BLaER1 treated with 17β-estradiol and CSF1 and Interleukin-3, amounts not matched to agents 10 nM and 100 nM (cell line): ENCODE data around the gene UBE2H.

Source experiments
- H3K27ac ChIP-seq, 11 experiments: shearing (Covaris generic); formaldehyde crosslinking; 2 replicates each; pipeline ENCODE4 v1.8.1; 2022
- H3K27me3 ChIP-seq, 11 experiments: shearing (Covaris generic); formaldehyde crosslinking; 2 replicates each; pipeline ENCODE4 v1.8.1; 2022
- H3K36me3 ChIP-seq, 11 experiments: shearing (Covaris generic); formaldehyde crosslinking; 2 replicates each; pipeline ENCODE4 v1.8.1; 2022
- H3K4me1 ChIP-seq, 10 experiments: shearing (Covaris generic); formaldehyde crosslinking; 2 replicates each; pipeline ENCODE4 v1.8.1; 2022
- H3K4me2 ChIP-seq, 11 experiments: shearing (Covaris generic); formaldehyde crosslinking; 2 replicates each; pipeline ENCODE4 v1.8.1; 2022
- H3K4me3 ChIP-seq, 10 experiments: shearing (Covaris generic); formaldehyde crosslinking; 2 replicates each; pipeline ENCODE4 v1.8.1; 2022
- H3K9ac ChIP-seq, 11 experiments: shearing (Covaris generic); formaldehyde crosslinking; 2 replicates each; pipeline ENCODE4 v1.8.1; 2022
- H3K9me3 ChIP-seq, 11 experiments: shearing (Covaris generic); formaldehyde crosslinking; replicated peaks in 1 of 11; 2 replicates each; pipeline ENCODE4 v1.8.1; 2022
- H4K20me1 ChIP-seq, 11 experiments: shearing (Covaris generic); formaldehyde crosslinking; 2 replicates each; pipeline ENCODE4 v1.8.1; 2022
- Cebpa-rat ChIP-seq, 11 experiments: shearing (Covaris generic); IDR thresholded peaks; 2 replicates each; pipeline ENCODE4 v1.8.1; 2022

UBE2H gene

DNA sequence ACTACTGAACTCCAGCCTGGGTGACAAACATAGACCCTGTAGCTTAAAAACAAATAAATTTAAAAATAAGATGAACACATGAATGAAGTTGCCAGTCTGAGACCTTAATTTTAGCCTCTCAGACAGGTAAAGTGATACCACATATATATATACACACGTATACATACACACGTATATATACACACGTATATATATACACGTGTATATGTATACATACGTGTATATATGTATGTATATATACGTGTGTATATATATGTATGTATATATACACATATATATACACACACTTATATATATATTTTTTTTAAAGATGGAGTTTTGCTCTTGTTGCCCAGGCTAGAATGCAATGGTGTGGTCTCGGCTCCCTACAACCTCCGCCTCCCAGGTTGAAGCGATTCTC is 62.7 kb downstream of the UBE2H start:
- Histone ChIP-seq H3K27ac (no peak overlapping the region), H3K9ac (no peak overlapping the region), H3K4me1 (peaks cover 0 to 20% (median 13%) of the 10 kb centered on the region in 10 experiments; a peak in 13 of 20 replicates), H3K27me3 (no peaks in the 10 kb centered on the region), H3K36me3 (peaks cover 2 to 78% (median 29%) of the 10 kb centered on the region in 11 experiments; a peak in 19 of 22 replicates), H4K20me1 (peaks cover 11 to 100% (median 37%) of the 10 kb centered on the region in 11 experiments; a peak in 17 of 22 replicates), H3K4me2 (peak overlapping the region in 7 of 11 experiments; percentile 18 to 64 (median 57); a peak in 10 of 22 replicates), H3K9me3 (no peaks in the 10 kb centered on the region), H3K4me3 (no peak overlapping the region)
- TF ChIP-seq Cebpa-rat (IDR thresholded peaks at IDR 0.05), result no peak

DNA sequence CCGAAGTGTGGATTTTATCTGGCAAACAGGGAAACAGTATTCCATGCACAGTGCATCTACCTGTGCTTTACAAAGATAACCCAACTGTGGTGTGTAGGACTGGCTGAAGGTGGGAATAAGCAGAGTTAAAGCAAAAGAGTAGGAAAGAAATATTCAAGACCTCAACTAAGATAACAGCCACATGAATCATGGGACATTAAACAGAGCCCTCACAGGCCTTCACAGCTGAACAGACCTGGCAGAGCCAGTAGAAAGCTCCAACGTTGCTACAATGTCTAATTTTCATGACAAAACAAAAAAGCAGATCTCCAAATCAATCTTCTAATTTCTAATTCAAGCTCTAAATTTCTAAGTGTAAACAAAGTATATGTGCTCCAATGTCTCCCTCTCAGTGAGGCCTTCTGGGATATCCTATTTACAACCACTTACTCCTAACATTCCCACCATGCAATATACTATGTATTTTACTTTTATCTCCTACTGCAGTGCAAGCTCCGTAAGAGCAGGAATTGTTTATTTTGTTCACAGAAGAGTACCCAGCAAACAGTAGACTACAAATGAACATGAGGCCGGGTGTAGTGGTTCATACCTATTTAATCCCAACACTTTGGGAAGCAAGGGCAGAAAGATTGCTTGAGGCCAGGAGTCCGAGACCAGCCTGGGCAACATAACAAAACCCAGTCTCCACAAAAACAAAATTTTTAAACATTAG is 63.5 kb downstream of the UBE2H start:
- H3K4me3 ChIP-seq, result no peak overlapping the region
- H3K9ac ChIP-seq, result no peak overlapping the region; a peak in 1 of 22 replicates
- peaks cover 5 to 78% (median 30%) of the 10 kb centered on the region in 11 experiments; a peak in 19 of 22 replicates for H3K36me3 ChIP-seq
- no peaks in the 10 kb centered on the region for H3K27me3 ChIP-seq
- no peak overlapping the region for H3K27ac ChIP-seq
- H4K20me1 ChIP-seq, result peaks cover 14 to 100% (median 37%) of the 10 kb centered on the region in 11 experiments; a peak in 17 of 22 replicates
- no peak for TF ChIP-seq Cebpa-rat (IDR thresholded peaks at IDR 0.05)
- peak overlapping the region in 8 of 11 experiments; percentile 18 to 64 (median 48); a peak in 14 of 22 replicates for H3K4me2 ChIP-seq
- H3K9me3 ChIP-seq, result no peaks in the 10 kb centered on the region
- H3K4me1 ChIP-seq, result peaks cover 0 to 20% (median 13%) of the 10 kb centered on the region in 10 experiments; a peak in 13 of 20 replicates

- H3K9ac ChIP-seq, result no peak overlapping the region
- no peak overlapping the region for H3K4me2 ChIP-seq
- H3K27ac ChIP-seq, result no peak overlapping the region
- no peak for TF ChIP-seq Cebpa-rat (IDR thresholded peaks at IDR 0.05)
- no peak overlapping the region for H3K4me3 ChIP-seq
- peaks cover 14 to 99% (median 36%) of the 10 kb centered on the region in 11 experiments; a peak in 16 of 22 replicates for H4K20me1 ChIP-seq
- no peaks in the 10 kb centered on the region for H3K27me3 ChIP-seq
- peaks cover 0 to 20% (median 13%) of the 10 kb centered on the region in 10 experiments; a peak in 13 of 20 replicates for H3K4me1 ChIP-seq
- peaks cover 5 to 84% (median 33%) of the 10 kb centered on the region in 11 experiments; a peak in 20 of 22 replicates for H3K36me3 ChIP-seq
- no peaks in the 10 kb centered on the region for H3K9me3 ChIP-seq
These were observed 64.9 kb downstream of the UBE2H start for GRCh38 chr7:129887865-129888264.

- Histone ChIP-seq H4K20me1 (peaks cover 14 to 99% (median 36%) of the 10 kb centered on the region in 11 experiments; a peak in 16 of 22 replicates), H3K27ac (no peak overlapping the region), H3K9me3 (no peaks in the 10 kb centered on the region), H3K4me1 (peaks cover 0 to 20% (median 13%) of the 10 kb centered on the region in 10 experiments; a peak in 13 of 20 replicates), H3K4me2 (no peak overlapping the region), H3K27me3 (no peaks in the 10 kb centered on the region), H3K9ac (no peak overlapping the region), H3K36me3 (peaks cover 5 to 80% (median 30%) of the 10 kb centered on the region in 11 experiments; a peak in 20 of 22 replicates), H3K4me3 (no peak overlapping the region)
- TF ChIP-seq Cebpa-rat (IDR thresholded peaks at IDR 0.05), result no peak
These were observed 66.0 kb downstream of the UBE2H start for GRCh38 chr7:129886818-129887186.

DNA sequence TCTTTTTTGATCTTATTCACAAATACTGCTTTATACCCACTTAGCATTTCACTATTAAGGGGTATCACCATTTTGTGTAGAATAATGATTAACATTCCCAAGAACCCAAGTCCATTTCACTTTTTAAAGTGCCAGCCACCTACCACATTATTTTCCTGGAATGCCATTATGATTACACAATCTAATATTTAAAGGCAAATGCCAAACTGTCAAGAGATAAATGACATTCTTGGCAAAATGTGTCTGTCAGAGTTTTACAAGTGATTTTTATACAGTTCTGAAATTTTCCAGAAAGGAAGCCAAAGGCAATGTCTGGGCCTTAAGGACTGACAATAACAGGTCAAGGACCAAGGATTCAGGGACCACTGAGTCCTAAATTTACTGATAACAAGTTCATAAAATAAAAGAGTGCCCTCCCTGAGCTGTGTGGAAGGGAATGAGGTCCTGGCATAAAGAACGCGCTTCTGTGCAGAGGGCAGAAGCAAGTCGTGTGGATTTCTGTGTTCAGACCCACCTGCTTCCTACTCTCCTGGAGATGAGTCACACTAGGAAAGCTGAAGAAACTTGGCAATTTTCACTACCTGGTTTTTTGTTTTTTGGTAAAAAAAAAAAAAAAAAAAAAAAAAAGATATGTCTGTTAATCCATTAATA is 66.5 kb downstream of the UBE2H start:
- Histone ChIP-seq H3K4me1 (peaks cover 0 to 20% (median 13%) of the 10 kb centered on the region in 10 experiments; a peak in 13 of 20 replicates), H3K27ac (no peak overlapping the region), H3K9ac (no peak overlapping the region), H3K9me3 (no peaks in the 10 kb centered on the region), H3K36me3 (peaks cover 5 to 77% (median 28%) of the 10 kb centered on the region in 11 experiments; a peak in 20 of 22 replicates), H3K4me2 (no peak overlapping the region), H3K27me3 (no peaks in the 10 kb centered on the region), H3K4me3 (no peak overlapping the region), H4K20me1 (peaks cover 14 to 99% (median 36%) of the 10 kb centered on the region in 11 experiments; a peak in 16 of 22 replicates)
- no peak for TF ChIP-seq Cebpa-rat (IDR thresholded peaks at IDR 0.05)

- no peak overlapping the region for H3K4me2 ChIP-seq
- no peak overlapping the region for H3K4me3 ChIP-seq
- H3K36me3 ChIP-seq, result peaks cover 15 to 86% (median 30%) of the 10 kb centered on the region in 11 experiments; a peak in 20 of 22 replicates
- no peaks in the 10 kb centered on the region for H3K9me3 ChIP-seq
- H3K9ac ChIP-seq, result no peak overlapping the region
- peaks cover 0 to 12% (median 7%) of the 10 kb centered on the region in 10 experiments; a peak in 13 of 20 replicates for H3K4me1 ChIP-seq
- H4K20me1 ChIP-seq, result peaks cover 13 to 99% (median 32%) of the 10 kb centered on the region in 11 experiments; a peak in 17 of 22 replicates
- H3K27me3 ChIP-seq, result no peaks in the 10 kb centered on the region
- no peak overlapping the region for H3K27ac ChIP-seq
- no peak for TF ChIP-seq Cebpa-rat (IDR thresholded peaks at IDR 0.05)
These were observed 68.3 kb downstream of the UBE2H start for GRCh38 chr7:129884495-129884894.

DNA sequence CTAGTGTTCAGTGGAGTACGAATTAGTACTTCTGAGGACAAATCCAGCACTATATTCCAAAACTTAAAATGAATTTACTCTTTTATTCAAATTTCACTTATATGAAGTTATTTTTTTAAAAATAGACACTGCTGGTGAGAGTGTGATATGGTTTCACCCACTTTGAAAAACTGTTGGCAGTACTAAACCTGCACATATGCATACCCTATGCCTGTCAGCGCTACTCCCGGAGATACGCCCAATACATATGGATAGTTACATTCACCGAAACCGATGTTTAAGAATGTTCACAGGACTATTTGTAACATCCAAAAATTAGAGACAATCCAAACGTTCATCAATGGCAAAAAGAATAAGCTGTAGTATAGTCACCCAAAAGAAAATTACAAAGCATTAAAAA is 69.6 kb downstream of the UBE2H start:
- no peaks in the 10 kb centered on the region for H3K9me3 ChIP-seq
- peaks cover 19 to 86% (median 38%) of the 10 kb centered on the region in 11 experiments; a peak in 21 of 22 replicates for H3K36me3 ChIP-seq
- no peaks in the 10 kb centered on the region for H3K27me3 ChIP-seq
- H3K9ac ChIP-seq, result no peak overlapping the region
- no peak overlapping the region for H3K27ac ChIP-seq
- no peak overlapping the region for H3K4me2 ChIP-seq
- no peak for TF ChIP-seq Cebpa-rat (IDR thresholded peaks at IDR 0.05)
- no peak overlapping the region for H3K4me3 ChIP-seq
- H3K4me1 ChIP-seq, result peaks cover 0 to 4% (median under 1%) of the 10 kb centered on the region in 10 experiments; a peak in 8 of 20 replicates
- H4K20me1 ChIP-seq, result peaks cover 4 to 95% (median 24%) of the 10 kb centered on the region in 11 experiments; a peak in 16 of 22 replicates

- no peak overlapping the region for H3K9ac ChIP-seq
- H3K27me3 ChIP-seq, result no peaks in the 10 kb centered on the region
- peaks cover 24 to 87% (median 41%) of the 10 kb centered on the region in 11 experiments; a peak in 21 of 22 replicates for H3K36me3 ChIP-seq
- no peak overlapping the region for H3K4me2 ChIP-seq
- H3K4me1 ChIP-seq, result peaks cover 0 to 10% (median 2%) of the 10 kb centered on the region in 10 experiments; a peak in 9 of 20 replicates
- no peak overlapping the region for H3K4me3 ChIP-seq
- H3K27ac ChIP-seq, result no peak overlapping the region
- peaks cover 0 to 95% (median 17%) of the 10 kb centered on the region in 11 experiments; a peak in 15 of 22 replicates for H4K20me1 ChIP-seq
- no peak for TF ChIP-seq Cebpa-rat (IDR thresholded peaks at IDR 0.05)
- no peaks in the 10 kb centered on the region for H3K9me3 ChIP-seq
These were observed 70.2 kb downstream of the UBE2H start for GRCh38 chr7:129882531-129882930.
